ENCODE data around the gene FOXO1.

FOXO1 gene

DNA sequence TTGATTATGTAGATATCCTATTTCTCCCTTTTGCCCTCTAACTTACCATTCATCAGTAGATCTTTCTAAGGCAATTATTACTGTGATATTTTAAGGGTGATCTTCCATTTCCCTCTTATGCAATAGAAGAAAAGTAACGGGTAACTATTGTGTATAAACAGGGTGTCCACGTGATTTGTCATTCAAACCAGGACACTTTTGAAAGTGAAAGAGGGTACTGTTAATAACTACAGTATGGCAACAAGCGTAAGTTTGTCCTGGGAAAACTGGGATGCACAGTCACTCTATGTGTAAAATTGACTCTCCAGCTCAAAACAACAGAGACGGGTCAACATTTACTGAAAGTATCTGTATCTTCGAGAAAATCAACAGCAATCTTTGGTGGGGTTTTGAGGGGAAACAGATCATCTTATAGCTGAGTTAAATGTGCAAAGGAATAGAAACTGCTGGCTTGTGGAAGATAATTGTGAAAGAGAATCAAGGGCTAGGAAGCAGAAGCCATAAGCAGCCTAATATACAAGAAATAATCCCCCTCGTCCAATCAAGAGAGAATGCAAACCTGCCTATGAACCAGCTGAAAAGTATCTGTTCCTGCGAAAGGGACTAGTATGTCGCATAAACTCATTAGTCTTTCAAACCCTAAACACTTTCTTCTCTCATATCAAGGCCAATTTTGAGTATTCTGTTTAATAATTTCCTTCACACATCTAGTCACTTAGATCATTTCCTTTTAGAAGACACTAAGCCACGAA lies 126.7 kb downstream of the FOXO1 start:
- no peak for DNase-seq

DNA sequence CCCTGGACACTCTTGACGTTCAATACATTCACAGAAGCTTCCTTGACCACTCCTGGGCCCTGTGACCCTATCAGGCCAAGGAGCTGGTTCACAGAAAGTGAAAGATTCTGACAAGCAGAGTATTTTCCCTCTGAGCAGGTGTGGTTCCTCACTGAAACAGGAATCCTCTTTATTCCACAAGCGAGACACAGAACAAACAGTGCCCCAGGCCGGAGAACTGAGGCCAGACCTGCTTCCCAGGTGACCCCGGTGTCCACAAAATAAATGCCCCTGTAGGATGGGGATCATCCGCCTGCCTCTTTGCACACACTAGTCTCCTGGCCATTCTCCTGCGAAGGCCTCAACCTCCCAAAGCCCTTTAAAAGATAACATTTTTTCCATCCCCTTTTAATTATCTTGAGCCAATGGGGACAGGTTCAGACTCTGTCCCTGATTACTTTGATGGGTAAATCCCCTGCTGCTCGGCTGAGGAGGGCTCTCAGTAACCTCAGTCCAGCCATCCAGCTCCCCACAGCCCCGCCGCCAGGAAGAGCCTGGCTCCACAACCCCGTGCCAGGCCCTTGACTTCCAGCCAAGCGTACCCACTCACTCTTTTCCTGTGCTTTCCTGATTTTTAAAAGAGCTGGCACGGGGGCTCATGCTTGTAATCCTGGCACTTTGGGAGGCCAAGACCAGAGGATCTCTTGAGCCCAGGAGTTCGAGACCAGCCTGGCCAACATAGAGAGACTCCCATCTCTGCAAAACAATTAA lies 129.1 kb downstream of the FOXO1 start:
- DNase-seq = no peak

DNA sequence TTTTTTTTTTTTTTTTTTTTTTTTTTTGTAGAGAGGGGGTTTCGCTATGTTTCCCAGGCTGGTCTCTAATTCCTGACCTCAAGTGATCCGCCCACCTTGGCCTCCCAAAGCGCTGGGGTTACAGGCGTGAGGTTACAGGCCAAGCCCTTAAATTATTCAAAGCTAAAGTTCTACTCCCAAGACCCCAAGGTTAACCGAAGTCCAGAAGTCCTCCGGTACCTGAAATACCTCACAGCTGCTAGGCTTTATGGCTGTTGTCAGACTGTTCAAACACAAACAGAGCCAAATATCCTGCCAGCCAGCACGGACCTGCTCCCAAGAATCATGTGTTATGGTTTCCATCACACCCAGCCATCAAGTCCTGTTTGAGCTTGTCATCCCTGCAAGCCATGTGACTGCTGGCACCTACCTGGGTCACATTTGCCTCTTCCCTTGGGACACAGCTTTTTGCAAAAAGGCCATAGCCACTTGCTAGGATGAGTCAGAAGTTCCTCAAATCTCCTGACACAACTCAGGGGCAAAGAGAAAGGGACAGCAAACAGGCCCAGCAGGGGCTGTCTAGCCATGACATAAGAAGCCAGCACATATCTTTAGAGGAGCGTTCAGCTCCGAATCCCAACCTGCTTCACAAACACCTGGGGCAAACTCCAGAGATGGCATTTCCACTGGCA lies 129.9 kb downstream of the FOXO1 start:
- DNase-seq = no peak

DNA sequence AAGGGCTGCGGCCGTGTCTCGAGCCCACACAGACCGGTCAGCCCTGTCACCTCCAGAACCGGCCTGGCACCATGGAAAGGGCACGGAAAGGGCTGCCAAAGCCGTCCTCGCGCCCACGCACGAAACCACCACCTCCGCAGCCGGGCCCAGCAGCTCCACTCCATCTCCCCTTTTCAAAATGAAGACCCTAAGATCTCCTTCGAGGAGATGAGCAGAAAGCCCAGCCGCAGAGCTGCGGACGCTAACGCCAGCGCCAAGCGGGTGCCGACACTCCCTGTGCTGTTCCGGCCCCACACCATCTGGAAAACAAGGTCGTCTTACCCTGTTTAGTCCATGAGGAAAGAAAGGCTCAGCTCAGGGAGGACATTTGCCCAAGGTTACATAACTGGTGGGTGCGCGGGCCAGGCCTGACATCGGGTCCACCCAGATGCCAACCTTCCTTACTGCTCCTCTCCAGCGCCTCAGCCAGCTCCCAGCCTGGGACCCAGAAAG lies 131.1 kb downstream of the FOXO1 start:
- no peak for DNase-seq

DNA sequence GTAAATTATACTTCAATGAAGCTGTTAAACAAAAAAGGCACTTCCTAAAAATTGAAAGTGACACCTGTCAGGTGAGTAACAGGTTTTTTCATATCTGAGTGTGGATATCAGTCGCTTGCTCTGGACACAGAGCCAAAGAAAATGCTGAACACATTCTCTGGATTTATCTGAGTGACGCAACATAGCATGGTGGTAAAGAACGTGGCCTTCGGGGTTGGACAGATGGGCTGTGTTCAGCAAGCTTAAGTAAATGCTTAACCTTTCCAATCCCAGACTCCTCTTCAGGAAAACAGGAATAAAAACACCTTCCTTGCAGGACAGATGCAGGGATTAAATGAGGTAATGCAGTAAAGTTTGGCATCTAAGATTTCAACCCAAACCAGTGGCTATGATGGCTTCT lies 132.0 kb downstream of the FOXO1 start:
- DNase-seq = no peak

DNA sequence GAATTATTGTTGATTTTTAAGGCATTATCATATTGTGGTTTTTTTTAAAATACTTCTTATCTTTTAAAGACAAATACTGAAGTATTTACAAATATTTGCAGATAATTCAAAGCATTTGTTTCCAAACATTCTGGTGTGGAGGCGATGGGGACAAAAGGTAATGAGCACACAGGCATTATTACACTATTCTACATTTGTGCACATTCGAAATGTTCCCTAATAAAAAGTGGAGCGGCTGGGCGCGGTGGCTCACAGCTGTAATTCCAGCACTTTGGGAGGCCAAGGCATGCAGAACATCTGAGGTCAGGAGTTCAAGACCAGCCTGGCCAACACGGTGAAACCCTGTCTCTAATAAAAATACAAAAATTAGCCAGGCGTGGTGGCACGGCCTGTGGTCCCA lies 133.4 kb downstream of the FOXO1 start:
- no peak for DNase-seq

DNA sequence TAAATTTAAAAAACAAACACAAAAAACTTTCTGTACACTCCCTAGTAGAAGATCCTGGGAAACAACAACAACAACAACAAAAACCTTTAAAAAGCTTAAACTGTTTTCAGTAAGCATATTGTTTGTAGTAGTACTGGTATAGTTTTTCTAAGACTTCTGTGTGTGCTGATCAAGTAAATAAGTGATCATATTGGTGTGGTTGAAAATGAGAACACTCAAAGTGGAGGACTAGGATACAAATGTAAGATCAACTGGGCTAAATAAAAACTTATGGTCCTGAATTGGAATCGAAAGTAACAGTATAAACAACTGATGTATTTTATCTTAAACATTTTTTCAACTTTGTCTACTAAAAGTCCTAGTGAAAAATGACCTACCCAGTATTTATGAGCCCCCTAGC lies 135.5 kb downstream of the FOXO1 start:
- DNase-seq = no peak

DNA sequence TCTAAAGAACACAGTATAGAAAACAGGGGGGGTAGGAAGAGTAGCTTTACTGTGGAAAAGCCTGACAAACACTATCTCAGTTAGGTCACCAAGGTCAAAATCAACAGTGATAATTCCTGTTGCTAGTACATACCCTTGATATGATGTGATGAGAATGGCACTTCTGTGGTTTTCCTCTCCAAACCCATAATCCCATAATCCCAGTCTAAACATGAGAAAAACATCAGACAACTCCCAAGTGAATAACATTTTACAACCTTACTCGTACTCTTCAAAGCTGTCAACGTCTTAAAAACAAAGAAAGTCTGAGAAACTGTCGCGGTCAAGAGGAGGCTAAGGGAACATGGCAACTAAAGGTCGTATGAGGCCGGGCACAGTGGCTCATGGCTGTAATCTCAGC lies 137.6 kb downstream of the FOXO1 start:
- no peak for DNase-seq

DNA sequence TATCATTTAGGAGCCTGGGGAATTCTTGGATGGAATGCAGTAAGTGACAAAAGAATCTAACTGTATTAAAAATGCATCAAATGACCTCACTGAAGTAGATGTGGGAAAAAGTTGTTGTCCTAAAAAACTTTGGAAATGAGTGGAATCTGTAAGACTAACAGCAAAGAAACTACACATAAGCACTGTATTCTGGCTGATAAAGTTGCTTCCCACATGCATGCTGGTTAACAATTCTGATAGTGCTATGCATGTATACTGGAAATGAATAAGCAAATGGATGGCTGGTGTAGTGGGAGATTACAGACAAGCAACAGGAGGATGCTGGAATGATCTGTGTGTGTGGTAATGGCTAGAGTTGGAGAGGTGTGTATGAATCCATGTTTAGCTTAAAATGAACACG lies 138.5 kb downstream of the FOXO1 start:
- DNase-seq = no peak

DNA sequence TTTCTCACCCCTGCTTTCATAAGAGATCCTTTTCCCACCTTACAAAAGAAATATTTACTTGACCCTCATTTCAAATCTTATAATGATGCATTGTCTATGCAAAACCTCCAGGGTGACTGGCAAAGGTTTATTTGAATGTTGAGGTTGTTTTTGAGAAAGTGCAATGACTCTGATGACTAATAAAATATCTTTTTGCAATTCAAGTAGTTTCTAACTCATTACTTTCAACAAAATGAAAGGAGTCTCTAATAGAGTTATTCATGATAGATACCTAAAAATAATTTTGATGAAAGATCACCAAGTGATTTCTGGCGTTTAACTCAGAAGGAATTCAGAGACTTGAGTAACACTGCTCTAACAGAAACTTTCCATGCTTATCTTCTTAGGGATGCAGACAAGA lies 144.2 kb downstream of the FOXO1 start:
- no peak for DNase-seq

DNA sequence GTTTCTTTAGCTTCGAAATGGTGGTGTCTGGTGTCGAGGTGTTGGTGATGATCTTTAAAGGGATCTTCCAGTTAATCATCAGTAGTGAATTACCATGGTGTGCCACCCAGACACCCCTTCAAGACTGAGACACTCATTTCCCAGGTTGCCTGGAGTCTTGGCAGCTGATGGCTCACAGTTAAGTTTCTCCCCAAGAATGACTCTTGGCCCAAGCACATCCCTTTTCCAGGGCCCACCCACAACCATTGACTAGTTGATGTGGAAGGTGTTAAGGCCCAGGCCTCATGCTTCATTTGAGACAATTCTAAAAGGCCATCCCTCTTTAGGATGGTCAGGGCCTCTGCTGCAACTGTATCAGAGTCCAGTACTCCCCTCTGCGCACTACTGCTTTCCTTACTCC lies 145.5 kb downstream of the FOXO1 start:
- no peak for DNase-seq

DNA sequence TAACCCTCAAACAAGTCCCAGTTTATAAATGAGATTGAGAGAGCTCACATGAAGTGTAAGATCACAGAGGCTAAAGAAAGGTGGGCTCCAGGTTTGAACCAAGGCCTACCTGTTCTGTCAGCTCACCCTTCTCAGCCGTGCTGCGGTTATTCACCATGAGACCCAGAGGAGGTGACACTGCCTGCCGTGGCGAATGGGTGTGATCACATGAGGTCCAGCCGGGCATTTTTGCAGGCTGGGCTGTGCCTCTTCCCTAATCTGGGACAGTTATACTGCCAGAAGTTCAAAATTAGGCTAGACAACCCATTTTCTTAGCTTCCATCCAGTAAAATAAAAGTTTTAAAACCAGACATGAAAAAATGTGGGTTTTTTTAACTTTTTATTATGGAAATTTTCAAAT lies 146.8 kb downstream of the FOXO1 start:
- no peak for DNase-seq

DNA sequence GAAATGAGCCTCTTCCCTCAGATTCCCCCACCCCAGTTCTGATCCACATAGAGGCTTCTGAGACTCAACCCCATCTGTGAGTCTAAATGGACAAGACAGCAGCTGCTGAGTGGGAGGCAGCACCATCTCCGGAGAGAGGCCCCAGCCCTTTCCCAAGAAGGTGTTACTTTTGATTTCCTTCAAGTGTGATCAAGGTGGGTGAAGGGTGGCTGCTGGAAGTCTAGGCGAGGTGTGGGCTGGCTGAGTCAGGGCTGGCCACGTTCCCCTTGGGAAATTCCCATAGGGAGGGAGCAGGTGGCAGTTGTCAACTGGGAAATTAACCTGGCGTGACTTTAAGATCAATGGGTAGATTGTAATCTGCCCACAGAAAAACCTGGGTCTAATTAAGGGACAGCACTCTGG lies 148.0 kb downstream of the FOXO1 start:
- DNase-seq = no peak

DNA sequence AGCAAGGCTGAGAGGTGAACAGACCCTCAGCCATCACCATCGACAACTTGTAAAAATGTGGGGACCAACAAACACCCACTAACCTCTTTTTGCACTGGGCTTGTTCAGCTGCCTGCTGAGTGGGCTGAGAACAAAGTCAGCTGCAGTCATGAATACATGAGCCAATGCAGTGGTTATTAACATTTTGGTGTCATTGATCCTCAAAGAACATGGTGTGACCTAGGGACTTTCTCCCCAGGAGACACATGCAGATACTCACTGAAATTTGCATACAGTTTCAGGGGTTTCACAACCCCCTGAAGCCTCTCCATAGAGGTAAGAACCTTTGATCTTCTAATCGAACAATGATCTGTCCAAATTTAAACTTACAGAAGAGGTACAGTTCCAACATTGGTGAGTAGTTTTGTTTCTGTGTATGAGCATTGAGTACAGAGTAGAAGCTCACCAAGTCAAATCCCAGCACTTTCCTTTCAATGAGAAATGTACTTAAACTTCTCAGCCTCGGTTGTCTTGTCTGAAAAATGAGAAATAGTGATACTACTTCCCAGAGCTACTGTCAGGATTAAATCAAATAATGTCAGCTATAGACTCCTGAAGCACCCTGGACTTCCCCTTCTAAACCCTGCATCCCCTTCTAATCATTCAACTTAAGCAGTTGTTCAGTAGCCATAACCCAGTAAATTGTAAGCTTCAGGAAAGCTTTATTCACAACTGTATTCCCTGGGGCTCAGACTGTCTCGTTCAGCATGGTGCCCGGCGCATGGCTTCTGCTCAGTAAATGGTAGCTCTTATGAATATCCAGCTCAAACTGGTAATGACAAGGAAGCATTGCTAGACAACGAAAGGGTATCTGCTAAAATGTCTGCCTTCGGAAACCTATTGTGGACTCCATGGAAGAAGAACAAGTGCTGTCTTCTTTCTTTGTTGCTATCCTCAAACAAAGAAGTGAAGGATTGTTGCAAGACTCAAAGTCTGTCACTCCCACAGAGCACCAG lies 148.7 kb downstream of the FOXO1 start:
- no peak for DNase-seq

DNA sequence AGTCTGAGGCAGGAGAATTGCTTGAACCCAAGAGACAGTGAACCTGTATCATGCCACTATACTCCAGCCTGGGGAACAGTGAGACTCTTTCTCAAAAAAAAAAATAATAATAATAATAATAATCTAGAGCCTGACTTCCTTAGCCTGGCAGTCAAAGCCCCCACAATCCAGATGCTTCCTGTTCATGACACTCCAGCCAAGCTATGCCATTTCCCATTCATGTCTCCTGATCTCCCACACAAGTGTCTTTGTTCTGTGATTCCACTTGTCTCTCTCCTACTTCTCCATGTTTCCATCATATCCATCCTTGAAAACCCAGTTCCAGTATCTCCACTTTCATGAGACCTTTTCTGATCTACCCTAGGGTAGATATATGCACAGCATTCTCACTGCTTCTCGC lies 150.7 kb downstream of the FOXO1 start:
- DNase-seq = no peak

DNA sequence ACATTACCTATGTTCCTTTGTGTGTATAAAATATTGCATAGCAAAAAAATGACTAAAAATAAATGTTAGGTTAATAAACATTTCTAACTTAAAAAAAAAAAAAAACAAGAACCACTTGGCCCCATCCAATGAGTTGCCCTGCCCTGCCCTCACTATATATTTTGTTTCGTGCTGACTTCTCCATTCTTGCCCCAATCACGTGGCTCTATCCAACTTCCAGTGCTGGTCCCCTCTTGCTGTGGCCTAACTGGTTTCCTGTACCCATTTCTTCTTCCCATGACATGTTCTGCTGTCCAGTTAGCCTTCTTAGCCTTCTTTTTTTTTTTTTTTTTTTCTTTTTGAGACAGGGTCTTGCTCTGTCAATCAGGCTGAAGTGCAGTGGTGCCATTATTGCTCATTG lies 151.6 kb downstream of the FOXO1 start:
- DNase-seq = no peak

DNA sequence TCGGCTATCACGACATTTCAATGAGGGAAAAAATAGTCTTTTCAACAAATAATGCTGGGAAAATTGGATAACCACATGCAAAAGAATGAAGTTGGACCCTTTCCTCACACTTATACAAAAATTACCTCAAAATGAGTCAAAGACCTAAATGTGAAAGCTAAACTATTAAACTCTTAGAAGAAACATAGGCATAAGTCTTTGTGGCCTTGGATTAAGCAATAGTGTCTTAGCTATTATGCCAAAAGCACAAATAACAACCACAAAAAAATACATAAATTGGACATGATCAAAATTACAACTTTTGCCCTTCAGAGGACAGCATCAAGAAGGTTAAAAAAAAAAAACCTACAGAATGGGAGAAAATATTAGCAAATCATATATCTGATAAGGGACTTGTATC lies 156.6 kb downstream of the FOXO1 start:
- DNase-seq = no peak

DNA sequence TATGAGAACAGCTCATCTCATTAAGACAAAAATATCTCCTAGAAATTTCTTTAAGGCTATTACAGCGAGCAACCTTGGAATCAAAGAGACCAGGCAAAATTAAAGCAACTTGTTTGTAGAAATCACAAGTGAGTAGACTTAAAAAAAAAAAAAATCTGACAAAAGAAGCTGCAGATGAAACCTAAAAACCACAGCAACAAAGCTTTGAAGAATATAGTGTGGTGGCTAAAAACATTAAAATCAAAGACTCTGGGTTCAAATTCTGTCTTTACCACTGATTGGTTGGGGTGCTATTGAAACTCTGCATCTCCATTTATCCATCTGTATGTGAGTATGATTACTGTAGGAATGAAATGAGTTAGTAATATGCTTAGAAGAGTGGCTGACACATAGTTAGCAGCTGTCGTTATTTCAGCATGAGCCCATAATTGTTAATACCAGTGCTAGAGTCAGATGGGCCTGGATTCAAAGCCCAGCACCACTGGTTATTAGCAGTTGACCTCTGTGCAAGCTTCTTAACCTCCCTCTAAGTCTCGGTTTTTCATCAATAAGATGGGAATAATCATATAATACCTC lies 157.6 kb downstream of the FOXO1 start:
- DNase-seq = no peak

DNA sequence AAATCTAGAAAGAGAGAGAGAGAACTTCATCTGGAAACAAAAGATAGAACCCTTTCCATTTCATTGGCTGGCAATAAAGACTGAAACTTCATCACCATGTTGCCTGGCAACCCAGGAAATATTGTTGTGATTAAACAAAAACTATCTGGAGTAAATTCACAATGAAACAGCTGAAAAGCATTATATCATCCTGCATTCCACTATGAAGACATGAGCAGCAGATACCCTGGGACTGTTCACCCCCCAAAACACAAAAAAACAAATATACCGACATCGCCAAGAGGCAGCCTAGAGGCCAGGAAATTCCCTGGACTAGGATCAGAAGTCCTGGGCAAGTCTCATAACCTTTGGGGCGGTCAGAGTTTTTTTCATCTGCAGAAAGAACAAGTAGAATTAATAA lies 158.3 kb downstream of the FOXO1 start:
- peak; percentile 24 for DNase-seq

DNA sequence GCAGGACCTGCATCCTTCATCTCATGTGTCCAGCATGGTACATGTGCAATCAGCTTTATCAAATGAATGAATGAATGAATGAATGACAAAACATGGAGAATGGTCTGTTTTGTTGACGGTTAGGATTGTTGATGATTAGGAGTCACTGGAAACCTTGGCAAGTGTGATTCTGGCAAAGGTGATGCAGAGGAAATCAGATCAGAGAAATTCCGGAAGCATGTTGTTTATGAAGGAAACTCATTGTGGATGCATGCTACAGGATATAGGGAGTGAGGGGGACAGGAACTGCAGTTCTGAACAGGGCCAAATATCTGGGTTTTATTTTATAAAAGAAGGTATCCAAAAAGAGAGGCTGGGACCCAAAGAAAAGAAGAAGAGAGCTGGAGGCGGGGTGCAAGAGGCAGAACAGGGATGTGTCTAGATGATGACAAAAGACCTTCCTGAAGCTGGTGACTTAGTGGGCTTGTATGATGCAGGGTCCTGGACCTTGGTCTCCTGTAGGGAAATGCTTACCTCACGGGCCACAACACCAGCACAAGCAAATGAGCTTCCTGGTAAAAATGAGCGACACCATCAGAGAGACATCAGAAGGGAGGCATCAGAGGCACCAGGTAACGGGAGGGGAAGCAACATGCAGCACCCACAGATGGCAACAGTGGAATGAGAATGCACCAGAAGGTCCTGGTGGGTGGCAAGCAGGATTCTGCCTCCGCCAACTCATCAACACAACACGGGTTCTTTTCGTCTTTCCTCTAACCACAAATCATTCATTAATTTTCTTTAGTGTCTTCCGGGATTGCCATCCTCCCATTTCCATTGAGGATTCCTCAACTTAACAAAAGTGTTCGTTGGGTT lies 159.6 kb downstream of the FOXO1 start:
- no peak for DNase-seq
